Measurements from ENCODE around the gene TYK2.
"Not testable (repeated sequence)": the region's sequence is repeated elsewhere in the genome, so short reads cannot be mapped to it uniquely, and the experiment has no call there.

TYK2 gene

GRCh38 chr19:10380313-10381102 is at the start of gene TYK2:
TSS of gene TYK2 (minus strand) at chr19:10380572. CDS start at chr19:10378406, 2,166 bp downstream.
- peak; percentile 92 for DNase-seq (ENCODE audit: low read depth)

- no peak for DNase-seq (ENCODE audit: low read depth)
Measured at GRCh38 chr19:10428996-10429381, 48.6 kb upstream of the TYK2 start.

- no peak for DNase-seq (ENCODE audit: low read depth)
Measured at GRCh38 chr19:10427169-10427568, 46.8 kb upstream of the TYK2 start.

GRCh38 chr19:10424011-10424637 is 43.8 kb upstream of the TYK2 start:
- no peak for DNase-seq (ENCODE audit: low read depth)

GRCh38 chr19:10422846-10423245 is 42.5 kb upstream of the TYK2 start:
- DNase-seq (ENCODE audit: low read depth): no peak

DNA sequence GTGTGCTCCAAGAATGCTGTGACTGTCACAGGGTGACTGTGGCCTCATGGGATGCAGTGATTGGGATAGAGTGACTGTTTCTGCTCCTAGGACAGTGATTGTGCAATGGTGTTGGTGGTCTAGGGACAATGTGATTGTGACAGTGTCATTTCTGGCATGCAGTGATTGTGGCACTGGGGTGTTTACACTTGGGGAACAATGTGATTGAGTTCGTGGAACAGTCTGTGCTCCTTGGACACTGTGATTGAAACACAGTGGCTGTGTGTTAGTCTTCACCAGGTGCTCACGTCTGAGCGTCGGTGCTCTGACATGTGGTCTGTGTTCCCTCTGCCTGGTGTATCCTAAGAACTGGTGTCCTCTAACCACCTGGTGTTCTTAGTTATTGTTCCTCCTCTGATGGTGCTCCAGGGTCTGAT is 41.7 kb upstream of the TYK2 start:
- no peak for DNase-seq (ENCODE audit: low read depth)

- DNase-seq (ENCODE audit: low read depth): no peak
Measured at GRCh38 chr19:10421240-10422045, 41.1 kb upstream of the TYK2 start.

GRCh38 chr19:10420444-10421239 is 40.3 kb upstream of the TYK2 start, which contains the start of gene PDE4A:
TSS of gene PDE4A (plus strand) at chr19:10420538. CDS start at chr19:10420765, 227 bp downstream.
- DNase-seq (ENCODE audit: low read depth): no peak

DNA sequence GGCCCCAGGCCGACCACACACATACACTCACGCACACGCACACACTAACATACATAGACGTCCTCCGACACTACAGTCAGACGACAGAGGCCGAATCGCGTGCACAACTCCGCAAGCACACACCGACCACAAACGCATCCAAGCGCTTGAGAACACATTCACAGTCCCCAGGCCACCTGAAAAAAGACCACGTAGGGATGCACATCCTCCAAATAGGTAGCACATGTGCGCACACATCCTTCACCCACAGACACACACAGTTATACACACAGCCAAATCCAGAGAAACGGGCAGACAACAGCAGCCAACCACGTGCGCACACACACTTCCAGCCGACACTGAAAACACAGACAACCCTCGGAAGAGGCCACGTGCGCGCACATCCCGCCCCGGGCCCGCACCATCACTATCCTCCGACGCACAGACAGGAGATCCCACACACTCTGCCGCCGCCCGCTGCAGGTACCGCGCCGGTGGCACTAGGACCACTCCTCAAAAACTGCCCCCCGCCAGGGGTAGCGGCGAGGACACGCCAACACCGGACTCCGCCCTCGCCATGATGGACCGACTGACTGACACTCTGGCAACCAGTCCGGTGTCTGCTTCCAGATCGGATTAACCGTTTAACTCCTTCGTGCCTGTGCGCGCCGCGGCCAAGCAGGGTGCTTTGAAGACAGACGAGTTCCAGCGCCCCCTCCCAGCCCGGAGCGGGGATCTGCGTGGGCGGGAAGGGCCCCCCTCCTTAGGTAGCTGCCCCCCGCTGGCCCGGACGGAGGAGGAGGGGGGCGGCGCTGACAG is 39.5 kb upstream of the TYK2 start:
- DNase-seq (ENCODE audit: low read depth): peak; percentile 60

GRCh38 chr19:10419200-10419645 is 38.9 kb upstream of the TYK2 start:
- peak; percentile 50 for DNase-seq (ENCODE audit: low read depth)

DNA sequence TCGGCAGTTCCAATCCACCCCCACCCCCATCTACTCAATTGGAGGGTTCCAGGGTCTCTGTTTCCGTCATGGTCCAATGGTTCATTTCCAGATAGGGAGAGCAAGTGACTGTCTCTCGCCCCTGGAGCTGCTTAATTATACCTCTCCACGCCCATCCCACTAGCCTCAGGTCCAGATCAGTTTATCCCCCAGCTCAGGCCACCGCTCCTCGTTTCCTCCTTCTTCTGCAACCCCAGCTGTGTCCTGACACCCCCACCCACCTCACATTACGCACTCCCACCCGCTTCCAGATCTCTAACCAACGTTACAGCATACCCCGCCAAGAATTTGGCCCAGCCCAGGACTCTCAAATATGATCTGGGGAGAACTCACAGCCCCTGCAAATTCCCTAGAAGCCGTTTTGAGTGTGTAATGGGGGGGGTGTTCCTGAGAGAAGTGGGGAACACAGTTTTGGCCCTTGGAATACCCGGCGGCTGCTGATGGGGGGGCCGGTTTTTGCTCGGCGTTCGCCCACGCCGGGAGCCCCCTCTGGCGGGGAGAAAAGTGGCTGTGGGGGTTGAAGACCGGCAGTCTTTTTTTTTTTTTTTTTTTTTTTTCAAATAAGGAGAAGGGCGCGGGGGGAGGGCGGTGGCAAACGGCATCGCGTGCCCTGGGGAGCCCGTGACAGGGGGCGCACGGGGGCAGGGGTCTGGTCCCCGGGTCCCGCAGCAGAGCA is 38.3 kb upstream of the TYK2 start:
- DNase-seq (ENCODE audit: low read depth): no peak

GRCh38 chr19:10418235-10418484 is 37.8 kb upstream of the TYK2 start:
- no peak for DNase-seq (ENCODE audit: low read depth)

DNA sequence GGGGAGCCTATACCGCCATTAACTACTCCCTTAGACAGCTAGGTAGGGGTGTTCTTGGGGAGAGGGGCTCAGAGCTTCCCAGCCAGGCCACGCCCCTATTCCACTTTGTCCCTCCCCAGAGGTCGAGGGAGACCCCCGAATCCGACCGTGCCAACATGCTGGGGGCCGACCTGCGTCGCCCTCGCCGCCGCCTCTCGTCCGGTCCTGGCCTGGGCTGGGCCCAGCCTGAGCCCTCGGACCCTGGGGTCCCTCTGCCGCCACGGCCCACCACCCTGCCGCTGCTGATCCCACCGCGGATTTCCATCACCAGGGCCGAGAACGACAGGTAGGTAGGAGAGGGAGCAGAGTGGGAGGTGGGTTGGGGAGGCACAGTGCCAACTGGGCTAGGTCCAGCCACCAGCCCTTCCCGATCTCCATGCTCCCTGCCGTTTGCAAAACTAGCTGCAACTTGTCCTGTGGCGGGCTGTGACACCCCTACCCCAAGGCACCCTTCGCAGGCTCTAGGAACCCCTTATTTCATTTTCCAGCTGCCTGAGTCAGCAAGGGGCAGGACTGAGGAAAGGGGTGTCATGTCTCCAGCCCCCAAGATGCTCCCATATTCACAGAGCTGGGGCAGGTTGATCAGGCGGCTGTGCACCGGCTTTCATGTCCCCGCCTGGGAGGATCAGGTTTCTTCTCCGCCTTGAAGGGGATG is 37.3 kb upstream of the TYK2 start:
- DNase-seq (ENCODE audit: low read depth): no peak

DNA sequence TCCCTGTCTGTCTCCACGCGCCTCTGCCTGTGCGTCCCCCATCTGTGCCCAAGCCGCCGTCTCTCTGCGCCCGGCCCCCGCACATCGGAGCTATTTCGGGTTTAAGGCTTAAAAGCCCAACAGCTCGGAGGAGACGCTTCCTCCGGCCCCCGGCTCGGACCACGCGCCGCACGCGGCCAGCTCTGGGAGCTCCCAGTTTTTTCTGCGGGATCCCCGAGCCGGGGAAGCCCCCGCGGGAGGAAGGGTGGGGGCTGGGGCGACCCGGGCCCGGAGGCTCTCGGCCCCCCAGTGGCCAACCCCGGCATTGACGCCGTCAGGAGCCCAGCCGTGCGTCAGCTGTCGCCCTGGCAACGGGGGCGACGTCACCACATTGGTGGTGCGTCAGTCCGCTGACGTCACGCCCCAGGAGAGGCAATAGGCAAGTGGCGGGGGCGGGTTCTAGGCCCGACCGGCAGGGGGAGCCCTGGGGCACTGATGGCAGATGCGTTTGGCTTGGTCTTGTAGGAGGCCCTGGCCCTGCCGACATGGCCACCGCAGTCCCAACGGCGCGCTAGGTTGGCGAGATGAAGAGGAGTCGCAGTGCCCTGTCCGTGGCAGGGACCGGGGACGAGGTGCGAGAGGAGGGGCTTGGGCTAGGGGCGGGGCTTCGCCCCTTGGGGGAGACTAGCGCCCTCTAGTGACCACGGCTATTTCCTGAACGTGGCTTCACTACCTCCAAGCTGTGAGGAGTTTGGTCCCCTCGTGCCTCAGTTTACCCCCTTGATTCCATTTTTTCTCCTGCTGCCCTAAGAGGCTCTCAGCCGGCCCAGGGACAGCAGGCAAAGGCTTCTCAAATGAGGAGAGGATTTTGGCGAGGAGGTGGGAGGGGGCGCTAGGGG is 36.2 kb upstream of the TYK2 start:
- peak; percentile 86 for DNase-seq (ENCODE audit: low read depth)

- DNase-seq (ENCODE audit: low read depth): no peak
Measured at GRCh38 chr19:10416083-10416379, 35.7 kb upstream of the TYK2 start.

DNA sequence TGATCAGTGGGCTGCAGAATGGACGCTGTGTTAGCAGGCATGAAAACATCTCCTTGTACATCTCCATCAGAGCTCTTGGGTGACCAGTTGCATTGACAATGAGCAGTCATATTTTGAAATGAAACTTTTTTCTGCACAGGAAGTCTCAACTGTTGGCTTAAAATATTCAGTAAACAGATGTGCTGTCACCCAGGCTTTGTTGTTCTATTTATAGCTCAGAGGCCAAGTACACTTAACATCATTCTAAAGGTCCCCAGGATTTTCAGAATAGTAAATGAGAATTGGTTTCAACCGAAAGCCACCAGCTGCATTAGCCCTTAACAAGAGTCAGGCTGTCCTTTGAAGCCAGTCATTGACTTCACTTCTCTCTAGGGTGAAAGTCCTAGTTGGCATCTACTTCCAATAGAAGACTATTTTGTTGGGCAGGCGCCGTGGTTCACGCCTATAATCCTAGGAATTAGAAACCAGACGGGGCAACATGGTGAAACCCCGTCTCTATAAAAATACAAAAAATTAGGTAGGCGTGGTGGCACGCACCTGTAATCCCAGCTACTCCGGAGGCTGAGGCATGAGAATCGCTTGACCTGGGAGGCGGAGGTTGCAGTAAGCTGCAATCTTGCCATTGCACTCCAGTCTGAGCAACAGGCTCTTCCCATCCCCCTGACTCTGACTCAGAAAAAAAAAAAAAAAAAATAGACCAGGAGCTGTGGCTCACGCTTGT is 32.0 kb upstream of the TYK2 start:
- no peak for DNase-seq (ENCODE audit: low read depth)

- DNase-seq (ENCODE audit: low read depth): not testable (repeated sequence)
Measured at GRCh38 chr19:10411224-10411623, 30.9 kb upstream of the TYK2 start.

DNA sequence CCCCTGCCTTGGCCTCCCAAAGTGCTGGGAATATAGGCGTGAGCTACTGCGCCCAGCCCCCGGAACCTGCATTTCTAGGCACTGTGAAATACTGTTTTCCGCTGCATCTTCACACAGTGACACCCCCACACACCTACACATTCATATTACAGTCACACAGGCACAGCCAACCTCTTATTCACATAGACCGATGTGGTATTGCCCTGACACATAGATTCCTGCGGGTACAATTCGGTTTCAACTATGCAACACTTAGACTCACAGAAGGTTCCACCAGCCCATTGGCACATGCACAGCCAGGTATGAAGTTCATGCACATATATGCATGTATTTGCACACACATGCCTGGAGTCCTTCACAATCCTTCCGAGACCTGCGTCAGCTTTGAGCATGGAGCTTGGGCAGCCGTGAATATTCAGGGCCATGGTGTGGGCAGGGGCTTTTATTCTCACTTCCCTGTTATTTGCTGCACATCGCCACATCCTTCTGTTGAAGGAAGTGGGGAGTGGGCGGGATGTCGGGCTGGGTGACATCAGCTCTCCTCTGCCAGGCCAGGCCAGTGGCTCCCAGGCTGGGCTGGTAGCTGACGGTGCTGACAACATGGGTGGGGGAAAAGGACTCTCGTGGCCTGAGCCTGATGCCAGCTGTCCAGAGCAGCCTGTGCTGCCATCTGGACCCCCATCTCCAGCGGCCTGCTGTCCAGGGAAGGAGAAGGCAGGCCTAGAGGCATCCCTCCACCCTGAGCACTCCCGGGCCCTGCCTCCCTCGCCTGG is 28.3 kb upstream of the TYK2 start:
- peak; percentile 55 for DNase-seq (ENCODE audit: low read depth)
